ENCODE measurements around the gene CNTN4.

DNA sequence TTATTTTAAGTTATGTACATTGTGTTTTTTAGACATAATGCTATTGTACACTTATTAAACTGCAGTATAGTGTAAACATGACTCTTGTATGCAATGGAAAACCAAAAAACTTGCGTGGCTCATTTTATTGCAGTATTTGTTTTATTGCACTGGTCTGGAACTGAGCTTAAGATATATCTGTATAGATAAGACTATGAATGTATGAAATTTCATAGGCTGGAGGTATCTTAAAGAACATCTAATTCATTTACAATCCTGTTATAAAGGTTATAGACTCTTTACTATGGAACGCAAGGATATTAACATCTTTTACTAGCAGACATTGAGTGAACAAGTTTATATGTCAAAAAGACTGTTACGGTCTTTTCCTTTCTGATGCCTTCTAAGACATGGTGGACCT, 552.1 kb downstream of the CNTN4 start:
- TF ChIP-seq EZH2 (IDR thresholded peaks at IDR 0.05) (no peak), POLR2AphosphoS5 (IDR thresholded peaks at IDR 0.05; ENCODE audit: borderline replicate concordance, low read depth, low read length) (no peak)

Data from SK-N-MC (cell line).